GM19239 (cell line): Measurements from ENCODE around the gene NOS1.

Experiments
- DNase-seq: peaks from one replicate; pipeline ENCODE4 v3.0.0; 2011; ENCODE audit warnings: low spot score; ENCODE audit not compliant: insufficient read length
- FAIRE-seq: peaks from 2 replicates; lab custom pipeline; 2011; peaks lifted over from hg19 to GRCh38; lab: Jason Lieb, UNC

Gene NOS1

DNA sequence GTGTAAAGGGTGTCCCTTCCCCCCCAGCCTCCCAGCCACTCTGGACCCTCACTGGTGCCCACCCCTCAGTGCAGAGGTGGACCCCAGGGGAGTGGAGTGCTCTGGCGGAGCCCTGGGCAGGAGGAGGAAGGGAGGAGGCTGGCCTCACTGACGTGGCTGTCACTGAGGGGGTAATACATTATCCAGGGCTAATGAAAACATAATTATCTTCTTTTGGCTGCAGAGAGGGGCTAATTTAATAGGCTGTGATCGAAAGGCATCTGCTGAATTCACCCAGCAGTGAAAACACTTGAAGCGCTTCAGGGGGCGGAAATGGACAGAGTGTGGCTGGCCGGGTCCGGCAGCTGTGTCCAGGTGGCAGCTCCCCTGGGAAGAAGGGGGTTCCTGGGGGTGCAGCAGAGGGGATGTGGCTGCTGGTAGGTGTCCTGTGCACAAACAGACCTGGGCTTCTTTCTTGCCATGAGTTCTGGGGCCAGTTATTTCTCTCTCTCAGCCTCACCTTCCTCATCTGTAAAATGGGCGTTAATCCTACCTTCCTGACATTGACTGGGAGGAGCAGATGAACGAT lies 3.7 kb upstream of the NOS1 start:
- FAIRE-seq (no peak), DNase-seq (no peak)

DNA sequence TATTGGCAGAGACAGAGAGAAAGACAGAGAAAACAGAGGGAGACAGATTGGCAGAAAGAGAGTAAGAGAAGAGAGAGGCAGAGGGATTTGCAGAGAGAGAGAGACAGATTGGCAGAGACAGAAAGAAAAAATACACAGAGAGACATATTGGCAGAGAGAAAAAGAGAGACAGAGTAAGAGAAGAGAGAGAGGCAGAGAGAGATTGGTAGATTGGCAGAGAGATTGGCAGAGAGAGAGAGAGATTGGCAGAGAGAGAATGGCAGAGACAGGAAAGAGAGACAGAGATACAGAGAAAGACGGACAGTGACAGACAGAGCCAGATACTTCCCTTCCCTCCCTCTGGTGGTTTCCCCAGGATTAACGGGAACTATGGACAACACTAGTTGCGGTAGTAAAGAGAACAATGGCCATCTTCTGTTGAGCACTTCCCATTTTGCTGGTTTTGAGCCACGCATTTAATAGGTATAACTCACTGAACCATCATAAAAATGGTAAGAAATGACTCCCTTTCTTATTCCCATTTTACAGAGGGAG lies 2.6 kb upstream of the NOS1 start:
- FAIRE-seq, result no peak
- DNase-seq, result no peak

DNA sequence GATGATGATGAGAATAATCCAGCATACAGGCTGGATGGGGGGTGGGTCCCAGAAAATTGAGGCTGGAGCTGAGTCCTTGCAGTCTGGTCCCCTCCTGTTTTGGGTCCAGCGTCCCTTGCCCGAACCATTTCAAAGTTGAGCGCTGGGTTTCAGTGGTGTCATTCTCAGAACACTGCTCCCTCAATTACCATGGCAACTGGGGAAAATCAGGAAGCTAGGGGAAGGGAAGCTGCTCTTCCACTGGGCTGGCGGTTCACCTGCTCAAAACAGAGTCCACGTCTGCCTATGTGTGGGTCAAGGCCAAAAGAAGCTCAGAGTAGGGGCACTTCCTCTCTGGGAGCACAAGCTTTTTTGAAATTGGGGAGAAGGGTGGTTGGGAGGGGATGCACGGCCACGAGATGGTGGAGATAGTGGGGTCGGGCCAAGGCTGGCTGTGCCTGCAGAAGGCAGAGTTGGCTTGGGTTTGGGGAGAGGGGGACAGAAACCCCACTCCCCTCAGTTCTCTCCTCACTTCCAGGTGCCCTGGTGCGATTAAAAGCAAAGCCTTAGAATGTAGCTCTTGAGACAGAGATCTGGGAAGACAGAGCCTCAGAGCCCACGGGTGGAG lies 1.7 kb upstream of the NOS1 start:
- FAIRE-seq, result no peak

DNA sequence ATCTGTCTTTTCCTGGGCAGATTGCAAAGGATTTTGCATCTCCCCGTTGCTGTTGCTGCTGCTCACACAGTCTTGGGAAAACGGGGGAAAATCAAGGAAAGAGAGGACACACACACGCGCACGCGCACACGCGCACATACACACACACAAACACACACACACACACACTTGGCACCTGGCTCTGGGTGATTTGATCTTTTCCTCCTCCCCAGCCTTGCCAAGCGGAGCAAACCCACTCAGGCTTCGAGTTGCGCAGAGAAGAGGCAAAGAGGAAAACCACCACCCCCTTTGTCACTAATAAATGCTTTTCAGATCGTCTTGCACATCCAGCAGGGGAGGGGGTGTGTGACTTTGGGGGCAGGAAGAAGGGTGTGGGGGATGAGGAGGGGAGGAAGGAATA lies 965 bp upstream of the NOS1 start:
- DNase-seq (no peak), FAIRE-seq (no peak)

More for the DNA sequence above, 1.7 kb upstream of the NOS1 start:
- DNase-seq, result no peak

DNA sequence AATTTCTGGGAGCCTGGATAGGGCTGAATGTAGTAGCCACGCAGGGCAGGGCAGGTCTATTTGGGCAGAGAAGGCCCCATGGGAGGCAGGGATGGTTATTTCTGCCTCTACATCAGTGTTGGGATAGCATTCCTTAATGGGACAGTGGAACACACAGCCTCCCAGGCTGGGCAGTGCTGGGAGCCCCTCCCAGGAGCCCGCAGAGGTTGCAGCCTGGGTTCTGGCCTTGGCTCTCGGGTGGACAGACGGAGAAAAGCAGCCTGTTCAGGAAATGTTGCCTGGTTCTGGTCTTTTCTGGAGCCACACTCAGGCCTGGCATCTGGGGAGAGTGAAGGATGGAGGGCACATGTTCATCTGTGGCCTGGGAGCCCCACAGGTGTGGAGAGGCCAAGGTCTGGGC lies 479 bp upstream of the NOS1 start:
- FAIRE-seq (no peak), DNase-seq (no peak)

DNA sequence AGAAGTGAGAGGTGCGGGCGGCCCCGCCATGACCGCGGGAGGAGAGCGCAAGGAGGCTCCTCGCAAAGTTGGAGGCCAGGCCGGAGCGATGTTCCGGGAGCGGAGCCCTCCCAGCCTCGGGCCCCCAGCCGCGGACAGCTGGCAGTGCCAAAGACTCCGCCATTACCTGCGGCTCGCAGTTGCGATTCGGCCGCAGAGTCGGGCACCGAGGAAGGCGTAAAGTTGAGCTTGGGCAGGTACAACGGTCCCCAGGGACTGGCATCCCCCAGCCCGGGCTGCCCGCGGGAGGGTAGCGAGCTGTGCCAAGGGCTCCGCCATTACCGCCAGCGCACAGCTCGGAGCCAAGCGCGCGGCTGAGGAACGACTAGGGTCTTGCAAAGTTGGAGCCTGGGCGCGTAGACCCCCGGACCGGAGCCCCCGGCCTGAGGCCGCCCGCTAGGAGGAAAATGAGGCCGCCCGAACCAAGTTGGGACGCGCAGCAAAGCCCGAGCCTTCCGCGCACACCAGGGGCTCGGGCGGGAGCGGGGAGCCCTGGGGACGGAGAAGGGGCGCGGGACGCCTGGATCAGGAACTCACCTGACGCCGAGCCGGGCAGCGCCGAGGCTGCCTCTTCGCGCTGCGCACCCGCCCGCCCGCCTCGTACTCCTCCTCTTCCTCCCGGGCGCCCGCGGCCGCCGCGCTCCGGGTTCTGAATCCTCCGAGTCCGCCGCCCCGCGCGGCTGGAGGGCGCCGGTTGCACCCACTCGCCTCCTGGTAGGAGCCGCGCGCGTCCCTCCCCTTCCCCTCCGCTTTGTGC lies 677 bp downstream of the NOS1 start:
- FAIRE-seq, result no peak
- DNase-seq, result no peak

DNA sequence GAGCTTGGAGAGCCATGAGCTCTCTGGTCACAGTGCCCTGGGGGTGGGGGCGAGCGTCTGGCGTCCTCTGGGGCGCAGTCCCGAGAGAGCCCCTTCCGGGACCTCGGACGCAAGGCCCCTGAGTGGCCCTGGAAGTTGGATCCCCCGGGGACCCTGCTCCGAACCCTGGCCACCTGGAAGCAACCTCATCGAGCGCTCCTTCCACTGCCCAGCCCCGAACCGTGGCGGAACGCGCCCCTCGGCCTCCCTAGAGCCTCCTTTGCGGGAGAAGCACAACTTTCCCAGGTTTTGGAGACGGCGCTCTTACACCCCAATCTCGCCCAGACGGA lies 1.2 kb downstream of the NOS1 start:
- no peak for DNase-seq
- no peak for FAIRE-seq

DNA sequence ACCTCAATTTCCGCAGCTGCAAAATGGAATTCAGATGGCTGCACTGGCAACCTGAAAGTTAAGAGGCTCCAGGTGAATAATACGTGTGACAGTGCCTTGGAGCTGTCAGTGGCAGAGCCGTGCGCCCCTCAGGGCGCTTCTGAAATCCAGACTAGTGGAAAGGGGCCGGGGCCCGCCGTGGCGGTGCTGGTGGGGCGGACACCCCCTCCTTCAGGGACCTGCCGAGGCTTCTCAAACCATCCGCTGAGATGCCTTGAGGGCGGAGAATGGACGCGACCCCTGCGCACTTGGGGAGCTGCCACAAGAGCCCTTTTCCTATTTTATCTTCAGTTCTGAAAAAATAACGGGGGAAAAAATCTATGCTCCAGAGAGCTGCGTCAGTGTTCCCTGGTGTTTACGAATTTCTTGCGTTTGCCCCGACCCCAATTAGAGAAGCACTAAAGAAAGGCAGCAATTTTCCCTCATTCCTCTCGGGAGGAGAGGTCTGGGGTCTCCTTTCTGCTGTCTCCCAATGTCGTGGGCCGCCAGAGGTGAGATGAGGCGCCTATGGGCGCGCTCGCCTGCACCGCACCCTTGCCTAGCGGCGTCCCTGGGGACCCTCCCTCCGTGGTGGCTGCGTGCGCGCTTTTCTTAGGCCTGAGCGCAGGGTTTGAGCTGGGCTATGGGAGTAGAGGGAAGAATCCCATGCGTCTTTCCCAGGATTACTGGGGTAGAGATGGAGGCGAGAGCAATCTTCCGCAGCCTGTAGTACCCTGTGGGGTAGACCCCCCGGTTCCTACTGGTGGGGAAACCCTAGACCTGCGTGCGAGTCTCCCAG lies 2.2 kb downstream of the NOS1 start:
- no peak for FAIRE-seq
- no peak for DNase-seq

DNA sequence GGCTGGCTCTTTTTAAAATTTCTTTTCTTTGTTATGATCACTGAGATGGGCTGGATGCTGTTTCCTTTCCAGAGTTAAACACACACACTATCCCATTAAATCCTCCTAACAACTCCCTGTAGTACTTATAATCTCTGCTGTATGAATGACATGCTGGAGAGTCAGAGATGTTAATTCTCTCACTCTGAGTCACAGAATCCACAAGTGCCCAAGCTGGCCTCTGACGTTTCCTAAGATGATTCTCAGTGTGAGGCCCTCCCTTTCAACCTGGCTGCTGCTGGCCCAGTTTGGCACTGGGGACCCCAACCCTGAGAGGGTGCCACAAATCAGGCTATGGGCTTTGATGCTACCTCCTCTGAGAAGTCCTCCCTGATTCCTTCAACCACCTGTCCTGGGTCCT lies 5.4 kb downstream of the NOS1 start:
- FAIRE-seq (no peak), DNase-seq (no peak)

DNA sequence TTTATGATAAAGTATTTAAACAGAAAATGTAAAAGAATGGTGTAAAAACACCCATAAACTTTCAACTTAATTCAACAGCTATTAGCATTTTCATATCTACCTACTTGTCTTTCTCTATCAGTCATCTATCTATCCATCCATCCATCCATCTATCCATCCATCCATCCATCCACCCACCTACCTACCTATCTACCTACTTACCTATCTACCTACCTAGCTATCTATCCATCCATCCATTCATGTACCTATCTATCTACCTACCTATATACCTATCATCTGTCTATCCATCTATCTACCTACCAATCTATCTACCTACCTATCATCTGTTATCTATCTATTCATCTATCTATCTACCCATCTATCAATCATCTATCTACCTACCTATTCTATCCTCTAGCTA lies 8.5 kb downstream of the NOS1 start:
- DNase-seq (no peak), FAIRE-seq (no peak)

DNA sequence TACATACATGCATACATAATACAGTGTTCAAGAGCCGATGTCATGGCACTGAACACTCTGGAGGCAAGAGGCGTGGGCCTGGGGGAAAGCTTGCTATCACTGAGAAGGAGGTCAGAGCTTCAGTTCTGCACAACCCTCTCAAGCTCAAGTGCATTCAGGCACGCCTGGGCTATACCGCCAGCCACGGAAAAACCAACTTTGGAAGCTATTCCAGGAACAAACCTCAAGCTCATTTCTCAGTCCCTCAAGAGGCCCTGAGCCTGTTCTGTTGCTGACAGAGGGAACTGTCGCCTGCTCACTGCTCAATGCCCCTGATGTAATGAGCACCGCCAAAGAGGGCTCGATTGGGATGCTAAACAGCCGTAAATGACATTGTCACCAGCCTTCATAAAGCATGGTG lies 9.2 kb downstream of the NOS1 start:
- FAIRE-seq, result no peak
- no peak for DNase-seq

DNA sequence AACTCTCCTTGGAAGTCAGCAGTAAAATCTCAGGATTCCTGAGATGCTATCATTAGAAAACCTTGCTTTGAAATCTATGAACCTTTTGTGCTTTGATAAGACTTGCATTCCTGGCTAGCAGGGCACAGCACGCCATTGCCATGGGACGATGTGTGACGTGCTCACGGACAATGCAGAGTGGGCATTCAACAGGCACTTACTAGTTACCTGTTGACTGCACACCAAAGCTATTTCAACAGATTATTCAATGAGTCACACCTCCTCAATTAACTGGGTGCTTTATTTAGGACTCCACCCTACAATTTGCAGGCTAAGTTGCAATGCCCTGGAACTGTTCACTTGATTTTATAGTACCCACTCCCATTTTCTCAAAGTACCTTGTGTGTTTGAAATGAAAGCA lies 11.3 kb downstream of the NOS1 start:
- DNase-seq (no peak), FAIRE-seq (no peak)

DNA sequence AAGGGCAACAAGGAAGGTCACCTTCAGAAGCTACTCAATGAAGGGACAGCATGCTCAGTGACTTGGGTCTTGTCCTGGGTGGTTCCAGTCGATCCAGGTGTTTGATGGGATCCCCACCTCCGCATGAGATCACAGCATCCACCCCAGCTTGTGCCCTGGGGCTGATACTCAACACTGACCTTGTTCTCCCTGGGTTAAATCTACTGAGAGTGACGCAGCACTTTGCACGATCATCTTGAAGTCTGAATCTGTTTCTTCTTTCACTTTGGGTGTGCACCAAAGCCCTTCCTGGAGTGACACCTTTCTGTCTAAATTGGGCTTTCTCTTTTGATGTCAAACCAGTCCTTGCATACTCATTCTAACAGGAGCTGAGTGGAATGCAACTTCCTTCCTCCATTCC lies 13.8 kb downstream of the NOS1 start:
- no peak for FAIRE-seq
- no peak for DNase-seq

DNA sequence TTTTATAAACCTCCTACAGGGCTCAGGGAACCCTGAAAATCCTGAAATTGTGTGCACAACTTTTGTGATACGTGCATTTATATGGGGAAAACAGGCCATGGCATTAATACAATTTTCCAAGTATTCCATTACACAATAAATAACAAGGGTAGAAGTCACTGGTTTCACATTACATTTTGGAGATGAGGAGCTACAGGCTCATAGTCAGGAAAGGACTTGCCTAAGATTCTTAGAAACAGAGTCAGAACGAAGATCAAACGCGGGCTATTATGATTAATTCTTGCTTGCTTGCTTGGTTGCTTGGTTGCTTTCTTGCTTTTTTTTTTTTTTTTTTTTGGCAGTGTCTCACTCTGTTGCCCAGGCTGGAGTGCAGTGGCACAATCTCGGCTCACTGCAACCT lies 16.7 kb downstream of the NOS1 start:
- FAIRE-seq (no peak), DNase-seq (no peak)

DNA sequence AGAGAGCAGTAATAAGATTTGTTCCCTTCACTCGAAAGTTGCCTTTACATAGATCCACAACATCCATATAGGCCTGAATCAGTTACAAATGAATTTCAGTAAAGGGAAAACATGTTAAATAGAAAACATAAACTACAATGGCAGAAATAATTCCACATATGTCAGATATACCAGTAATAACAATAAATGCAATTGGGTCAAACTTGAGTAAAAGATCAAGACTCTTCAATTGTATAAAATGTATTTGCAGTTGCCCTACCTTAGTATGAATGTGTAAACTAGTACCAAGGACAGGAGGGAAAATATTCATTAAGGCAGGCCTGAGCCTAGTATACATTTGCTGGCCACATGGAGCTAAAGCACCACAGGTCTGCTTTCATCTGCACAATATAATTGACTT lies 17.6 kb downstream of the NOS1 start:
- no peak for FAIRE-seq

DNA sequence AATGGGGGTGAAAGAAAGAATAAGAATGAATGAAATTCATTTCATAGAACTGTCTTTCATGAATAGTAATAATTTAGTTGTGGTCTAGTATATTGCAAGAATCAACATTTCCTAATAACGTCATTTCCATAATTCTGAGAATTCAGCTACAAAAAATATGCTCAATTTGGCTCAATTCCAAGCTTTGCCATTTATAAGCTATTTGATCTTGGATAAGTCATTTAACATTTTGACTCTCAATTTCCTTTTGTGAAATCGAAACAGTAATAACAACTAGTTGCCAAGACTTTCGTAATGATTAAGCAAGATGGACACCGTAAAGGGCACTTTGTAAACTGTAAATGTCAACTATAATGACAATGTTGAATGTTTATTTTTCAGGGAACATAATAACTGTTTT lies 18.1 kb downstream of the NOS1 start:
- DNase-seq, result no peak
- FAIRE-seq, result no peak

More for the DNA sequence above, 17.6 kb downstream of the NOS1 start:
- DNase-seq, result no peak

DNA sequence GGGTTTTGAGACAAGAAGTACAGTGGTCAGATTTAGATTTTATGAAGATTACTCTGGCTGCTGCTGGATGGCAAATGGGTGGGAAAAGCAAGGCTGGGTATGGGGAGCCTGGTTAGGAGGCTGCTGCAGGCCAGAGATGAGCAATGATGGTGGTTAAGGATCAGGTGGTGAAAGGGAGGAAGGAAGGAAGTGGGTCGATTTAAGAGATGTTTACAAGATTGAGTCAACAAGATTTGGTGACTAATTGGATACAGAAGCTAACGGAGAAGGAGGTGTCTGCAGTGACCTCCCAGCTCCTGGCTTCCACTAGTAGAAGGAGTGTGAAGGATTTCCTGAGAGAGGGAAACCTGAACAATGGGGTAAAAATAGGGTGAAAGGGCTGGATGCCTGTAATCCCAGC lies 18.7 kb downstream of the NOS1 start:
- DNase-seq (no peak), FAIRE-seq (no peak)

DNA sequence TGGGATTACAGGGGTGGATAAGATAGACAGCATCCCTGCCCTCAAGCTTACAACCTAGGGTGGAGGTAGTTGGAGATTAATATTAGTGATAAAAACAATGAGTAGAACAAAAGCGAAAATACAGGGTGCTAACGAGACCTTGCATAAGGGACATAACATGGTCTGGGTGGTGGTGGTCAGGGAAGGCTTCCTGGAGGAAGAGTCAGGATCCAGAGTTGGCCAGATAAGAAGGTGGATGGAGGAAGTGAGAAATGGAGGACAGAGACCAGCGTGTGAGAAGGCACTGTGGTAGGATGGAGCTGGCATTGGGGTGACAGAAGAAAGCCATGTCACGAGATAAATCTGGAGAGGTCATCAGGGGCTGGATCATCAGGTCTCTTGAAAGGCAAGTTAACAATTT lies 19.2 kb downstream of the NOS1 start:
- no peak for FAIRE-seq
- DNase-seq, result no peak

DNA sequence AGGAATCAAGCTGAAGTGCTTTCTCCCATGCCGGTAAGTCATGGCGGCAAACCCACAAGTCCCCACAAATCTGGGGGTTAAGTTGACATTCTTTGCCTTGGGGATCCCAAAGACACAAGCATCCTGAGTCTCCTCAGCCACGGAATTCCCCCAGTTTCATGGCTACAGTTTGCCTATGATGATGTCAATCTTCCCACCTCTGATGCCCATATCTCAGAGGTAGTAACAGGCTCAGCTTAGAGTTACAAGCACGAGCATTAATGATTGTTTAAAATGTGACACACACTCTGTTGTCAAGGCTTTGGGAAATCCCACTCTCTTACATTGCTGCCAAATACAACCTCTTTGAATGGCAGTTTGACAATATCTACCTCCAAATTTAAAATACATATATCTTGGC lies 22.3 kb downstream of the NOS1 start:
- DNase-seq, result no peak
- FAIRE-seq, result no peak

DNA sequence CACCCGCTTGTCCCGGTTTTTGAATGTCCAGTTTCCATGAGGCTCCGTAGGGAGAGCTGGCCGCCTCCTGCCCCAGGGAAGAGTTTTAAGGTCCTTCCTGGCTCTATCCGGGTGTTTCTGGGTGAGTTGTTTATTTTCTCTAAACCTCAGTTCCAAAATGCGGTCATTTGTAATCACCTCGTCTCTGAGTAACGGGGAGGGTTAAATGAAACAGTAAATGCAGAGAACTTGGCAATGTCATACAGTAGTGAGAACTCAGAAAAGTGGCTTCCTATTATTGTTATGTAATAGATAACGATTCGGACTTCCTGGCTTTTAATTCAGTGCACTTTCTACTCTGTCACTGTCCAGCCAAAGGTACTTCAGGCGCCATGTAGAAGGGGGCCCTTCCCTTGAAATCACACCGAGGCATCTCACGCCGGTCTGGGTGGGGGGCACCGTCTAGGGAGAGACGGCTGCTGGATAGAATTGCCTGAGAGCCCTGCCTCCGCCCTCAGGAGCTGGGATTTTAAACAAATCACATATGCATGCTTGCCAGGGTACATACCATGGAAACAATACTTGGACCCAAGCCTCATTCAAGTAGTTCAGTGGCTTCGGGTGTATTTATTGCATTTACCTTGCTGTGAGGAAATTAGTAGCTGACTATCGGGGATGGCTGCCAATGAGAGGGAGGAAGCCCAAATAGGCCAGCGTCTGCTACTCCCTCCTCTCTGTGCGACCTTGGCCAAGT lies 26.4 kb downstream of the NOS1 start:
- no peak for FAIRE-seq
- no peak for DNase-seq
